NCI-H1417 treated with DMSO at 0.1 percent for 48 hours (cell line): ENCODE results near the gene MAT2A.
"Not testable (repeated sequence)": the region's sequence is repeated elsewhere in the genome, so short reads cannot be mapped to it uniquely, and the experiment has no call there.

Source experiments
- DNase-seq: peaks from one replicate; lab custom pipeline; 2025; lab: John Stamatoyannopoulos, UW

The MAT2A gene

GRCh38 chr2:85579266-85579935, 40.4 kb downstream of the MAT2A start:
- no peak for DNase-seq

GRCh38 chr2:85580206-85580605, 41.2 kb downstream of the MAT2A start:
- no peak for DNase-seq

- DNase-seq: no peak
Observed at GRCh38 chr2:85582492-85582891, 43.5 kb downstream of the MAT2A start.

- no peak for DNase-seq
Observed at GRCh38 chr2:85583667-85584353, 44.8 kb downstream of the MAT2A start.

GRCh38 chr2:85584354-85584856, 45.4 kb downstream of the MAT2A start, which contains the start of gene VAMP5:
VAMP5 (plus strand) TSS chr2:85584431; CDS start chr2:85584491, 60 bp downstream.
- no peak for DNase-seq

- no peak for DNase-seq
Observed at GRCh38 chr2:85584857-85585780, 46.2 kb downstream of the MAT2A start.

GRCh38 chr2:85585781-85586105, 46.8 kb downstream of the MAT2A start:
- no peak for DNase-seq

GRCh38 chr2:85588236-85588635, 49.3 kb downstream of the MAT2A start:
- DNase-seq: no peak

GRCh38 chr2:85588645-85589044, 49.7 kb downstream of the MAT2A start:
- DNase-seq: no peak

GRCh38 chr2:85589181-85589580, 50.2 kb downstream of the MAT2A start:
- DNase-seq: no peak

GRCh38 chr2:85589982-85590791, 51.2 kb downstream of the MAT2A start:
- no peak for DNase-seq

GRCh38 chr2:85590950-85591349, 52.0 kb downstream of the MAT2A start:
- DNase-seq: no peak

- no peak for DNase-seq
Observed at GRCh38 chr2:85591563-85591962, 52.6 kb downstream of the MAT2A start.

GRCh38 chr2:85592299-85592698, 53.3 kb downstream of the MAT2A start:
- not testable (repeated sequence) for DNase-seq

- DNase-seq: no peak
Observed at GRCh38 chr2:85593023-85593422, 54.1 kb downstream of the MAT2A start.
